Vagina (tissue), 2 donors: ENCODE measurements around the gene PRELID2. TPM values are rescaled to one million over a fixed set of nuclear protein-coding genes. Genes with fewer than 3 reads are reported as not detected.

Experiments used
- DNase-seq, 2 donors: peaks; one replicate each; pipeline ENCODE4 v3.0.0-alpha.2; 2017; ENCODE audit errors: extremely low spot score in 2 of 2
- H3K27ac ChIP-seq: fragments of 200-600 bp; sonication (generic); one replicate; pipeline ENCODE4 v1.5.1; 2019
- H3K27me3 ChIP-seq: fragments of 200-600 bp; sonication (generic); one replicate; pipeline ENCODE4 v1.5.1; 2019
- H3K36me3 ChIP-seq, 2 donors: fragments of 200-600 bp; sonication (generic); one replicate each; pipeline ENCODE4 v1.5.1; 2017 to 2019
- H3K4me1 ChIP-seq: fragments of 200-600 bp; sonication (generic); one replicate; pipeline ENCODE4 v1.5.1; 2019
- H3K4me3 ChIP-seq, 2 donors: fragments of 200-600 bp; sonication (generic); 1 replicate in 1 of 2; 2 replicates in 1 of 2; pipeline ENCODE4 v1.5.1; 2016 to 2019
- H3K9me3 ChIP-seq: fragments of 200-600 bp; sonication (generic); one replicate; pipeline ENCODE4 v1.5.1; 2019
- CTCF ChIP-seq, 3 experiments: fragments of 450-650 bp in 2 of 3; fragments of 200-600 bp in 1 of 3; sonication (generic) in 1 of 3; IDR thresholded peaks; one replicate each; pipeline ENCODE4 v1.5.1; 2017 to 2019; ENCODE audit warnings: antibody characterized with exemption in 3 of 3, mild to moderate bottlenecking in 2 of 3, moderate library complexity in 2 of 3
- POLR2A ChIP-seq, 2 donors: fragments of 450-650 bp; IDR thresholded peaks; one replicate each; pipeline ENCODE4 v1.6.1; 2017; ENCODE audit warnings: antibody characterized with exemption in 2 of 2, mild to moderate bottlenecking in 2 of 2, moderate library complexity in 2 of 2
- POLR2AphosphoS5 ChIP-seq, 2 donors: sonication (generic); formaldehyde crosslinking; IDR thresholded peaks; one replicate each; pipeline ENCODE4 v1.9.0; 2017; ENCODE audit warnings: antibody characterized with exemption in 2 of 2, mild to moderate bottlenecking in 2 of 2, low read depth in 1 of 2; ENCODE audit not compliant: insufficient read depth in 1 of 2
- intact Hi-C: fragments of 100-400 bp; cut with DNase I; formaldehyde crosslinking; loops from one replicate; pipeline ENCODE4 v1.15.1; 2023
- total RNA-seq: library from RNA; depleted of rRNA; stranded (reverse); fragments of >200 nt; gene quantifications from one replicate; pipeline ENCODE4 v1.2.3, GENCODE V29; 2016

The PRELID2 gene
- total RNA-seq, 1 donor from 2014 or later, result 16.2 TPM

- Histone ChIP-seq H3K4me1 (no peaks in the 10 kb centered on the region), H3K9me3 (no peaks in the 10 kb centered on the region), H3K27me3 (no peaks in the 10 kb centered on the region), H3K4me3 (no peak overlapping the region), H3K36me3 (no peaks in the 10 kb centered on the region), H3K27ac (no peak overlapping the region)
- intact Hi-C loops, result no loop called here
- TF ChIP-seq POLR2AphosphoS5 (IDR thresholded peaks at IDR 0.05; ENCODE audit: insufficient read depth in 1 of 2, low read depth in 1 of 2) (no peak), POLR2A (IDR thresholded peaks at IDR 0.05) (no peak), CTCF (IDR thresholded peaks at IDR 0.05) (no peak)
- no peak for DNase-seq
These were observed 13.7 kb upstream of the PRELID2 start for GRCh38 chr5:145848854-145849253.

GRCh38 chr5:145847499-145848497 is 12.7 kb upstream of the PRELID2 start:
- no peaks in the 10 kb centered on the region for H3K36me3 ChIP-seq
- TF ChIP-seq CTCF (IDR thresholded peaks at IDR 0.05) (no peak), POLR2A (IDR thresholded peaks at IDR 0.05) (no peak), POLR2AphosphoS5 (IDR thresholded peaks at IDR 0.05; ENCODE audit: insufficient read depth in 1 of 2, low read depth in 1 of 2) (no peak)
- H3K4me1 ChIP-seq, result no peaks in the 10 kb centered on the region
- no peaks in the 10 kb centered on the region for H3K9me3 ChIP-seq
- no peak overlapping the region for H3K4me3 ChIP-seq
- no peaks in the 10 kb centered on the region for H3K27me3 ChIP-seq
- no peak overlapping the region for H3K27ac ChIP-seq
- intact Hi-C loops, result no loop called here
- no peak for DNase-seq

GRCh38 chr5:145846081-145846480 is 10.9 kb upstream of the PRELID2 start:
- no peaks in the 10 kb centered on the region for H3K4me1 ChIP-seq
- no peaks in the 10 kb centered on the region for H3K27me3 ChIP-seq
- intact Hi-C loops, result no loop called here
- H3K27ac ChIP-seq, result no peak overlapping the region
- no peaks in the 10 kb centered on the region for H3K36me3 ChIP-seq
- no peak for DNase-seq
- no peak overlapping the region for H3K4me3 ChIP-seq
- TF ChIP-seq CTCF (IDR thresholded peaks at IDR 0.05) (no peak), POLR2A (IDR thresholded peaks at IDR 0.05) (no peak), POLR2AphosphoS5 (IDR thresholded peaks at IDR 0.05; ENCODE audit: insufficient read depth in 1 of 2, low read depth in 1 of 2) (no peak)
- no peaks in the 10 kb centered on the region for H3K9me3 ChIP-seq

- H3K4me3 ChIP-seq, result no peak overlapping the region
- TF ChIP-seq CTCF (IDR thresholded peaks at IDR 0.05) (no peak), POLR2A (IDR thresholded peaks at IDR 0.05) (no peak), POLR2AphosphoS5 (IDR thresholded peaks at IDR 0.05; ENCODE audit: insufficient read depth in 1 of 2, low read depth in 1 of 2) (no peak)
- no peaks in the 10 kb centered on the region for H3K9me3 ChIP-seq
- H3K27me3 ChIP-seq, result no peaks in the 10 kb centered on the region
- no peak overlapping the region for H3K27ac ChIP-seq
- DNase-seq, result no peak
- H3K4me1 ChIP-seq, result peaks cover 1% of the 10 kb centered on the region
- no peaks in the 10 kb centered on the region for H3K36me3 ChIP-seq
- intact Hi-C loops, result no loop called here
These were observed 6.2 kb upstream of the PRELID2 start for GRCh38 chr5:145841299-145841698.
